ENCODE data around the gene HOXA10. TPM values are rescaled to one million over a fixed set of nuclear protein-coding genes. Genes with fewer than 3 reads are reported as not detected.

HOXA10 gene
- total and polyA plus RNA-seq, 2 donors (not counting 1 experiment from before 2014, with no cell fraction given) = 0.17 to 1.00 TPM

GRCh38 chr7:27189997-27190748, 16.1 kb upstream of the HOXA10 start:
- H4K20me1 ChIP-seq (ENCODE audit: control insufficient read depth, extremely low read depth, insufficient read depth, low read length) = no peaks in the 10 kb centered on the region
- H3K4me1 ChIP-seq (ENCODE audit: control insufficient read depth, extremely low read depth, insufficient read depth, low read length) = no peaks in the 10 kb centered on the region
- H3K4me3 ChIP-seq (replicated peaks in 1 of 4; ENCODE audit: control extremely low read depth in 1 of 4, insufficient read depth in 1 of 4, low read depth in 3 of 4, low read length in 4 of 4) = no peak overlapping the region
- no peak overlapping the region for H3K27ac ChIP-seq (ENCODE audit: insufficient read depth, low read length)
- peaks cover 87% of the 10 kb centered on the region for H3K27me3 ChIP-seq (ENCODE audit: control insufficient read depth, insufficient read depth, low read length)
- H3K4me2 ChIP-seq (ENCODE audit: extremely low read depth, insufficient read depth, low read length) = no peak overlapping the region
- DNase-seq (ENCODE audit: low read depth in 2 of 2) = no peak
- no peak for TF ChIP-seq EZH2 (IDR thresholded peaks at IDR 0.05; ENCODE audit: low read length, missing control alignments)
- TF ChIP-seq CTCF (conservative IDR thresholded peaks at IDR 0.05 in 1 of 2, IDR thresholded peaks at IDR 0.05 in 1 of 2; ENCODE audit: low read depth in 1 of 2, low read length in 2 of 2) = no peak
- no peaks in the 10 kb centered on the region for H3K9me3 ChIP-seq (ENCODE audit: control insufficient read depth, insufficient read depth, low read depth, low read length)
- H2AFZ ChIP-seq (ENCODE audit: low read length) = no peak overlapping the region
- no peak overlapping the region for H3K9ac ChIP-seq (ENCODE audit: insufficient read depth, low read length)
- no peaks in the 10 kb centered on the region for H3K36me3 ChIP-seq (ENCODE audit: control insufficient read depth, insufficient read depth, low read length)
- no peaks in the 10 kb centered on the region for H3K79me2 ChIP-seq (ENCODE audit: control insufficient read depth, insufficient read depth, low read length)

- peak; percentile 83 for TF ChIP-seq EZH2 (IDR thresholded peaks at IDR 0.05; ENCODE audit: low read length, missing control alignments)
- TF ChIP-seq CTCF (conservative IDR thresholded peaks at IDR 0.05 in 1 of 2, IDR thresholded peaks at IDR 0.05 in 1 of 2; ENCODE audit: low read depth in 1 of 2, low read length in 2 of 2) = no peak
- peaks cover 89% of the 10 kb centered on the region for H3K27me3 ChIP-seq (ENCODE audit: control insufficient read depth, insufficient read depth, low read length)
- no peak for DNase-seq (ENCODE audit: low read depth in 2 of 2)
- no peaks in the 10 kb centered on the region for H3K4me1 ChIP-seq (ENCODE audit: control insufficient read depth, extremely low read depth, insufficient read depth, low read length)
- H3K9ac ChIP-seq (ENCODE audit: insufficient read depth, low read length) = no peak overlapping the region
- H3K9me3 ChIP-seq (ENCODE audit: control insufficient read depth, insufficient read depth, low read depth, low read length) = no peaks in the 10 kb centered on the region
- no peaks in the 10 kb centered on the region for H3K79me2 ChIP-seq (ENCODE audit: control insufficient read depth, insufficient read depth, low read length)
- no peaks in the 10 kb centered on the region for H4K20me1 ChIP-seq (ENCODE audit: control insufficient read depth, extremely low read depth, insufficient read depth, low read length)
- no peak overlapping the region for H3K4me2 ChIP-seq (ENCODE audit: extremely low read depth, insufficient read depth, low read length)
- no peaks in the 10 kb centered on the region for H3K36me3 ChIP-seq (ENCODE audit: control insufficient read depth, insufficient read depth, low read length)
- no peak overlapping the region for H3K4me3 ChIP-seq (replicated peaks in 1 of 4; ENCODE audit: control extremely low read depth in 1 of 4, insufficient read depth in 1 of 4, low read depth in 3 of 4, low read length in 4 of 4)
- no peak overlapping the region for H3K27ac ChIP-seq (ENCODE audit: insufficient read depth, low read length)
- H2AFZ ChIP-seq (ENCODE audit: low read length) = no peak overlapping the region
Observed at GRCh38 chr7:27189295-27189996, 15.3 kb upstream of the HOXA10 start.

GRCh38 chr7:27188386-27189294, 14.5 kb upstream of the HOXA10 start:
- H3K9ac ChIP-seq (ENCODE audit: insufficient read depth, low read length) = no peak overlapping the region
- no peak overlapping the region for H2AFZ ChIP-seq (ENCODE audit: low read length)
- TF ChIP-seq EZH2 (IDR thresholded peaks at IDR 0.05; ENCODE audit: low read length, missing control alignments) (peak; percentile 87), CTCF (conservative IDR thresholded peaks at IDR 0.05 in 1 of 2, IDR thresholded peaks at IDR 0.05 in 1 of 2; ENCODE audit: low read depth in 1 of 2, low read length in 2 of 2) (no peak)
- DNase-seq (ENCODE audit: low read depth in 2 of 2) = no peak
- no peak overlapping the region for H3K27ac ChIP-seq (ENCODE audit: insufficient read depth, low read length)
- peak overlapping the region; percentile 4 for H3K4me2 ChIP-seq (ENCODE audit: extremely low read depth, insufficient read depth, low read length)
- no peak overlapping the region for H3K4me3 ChIP-seq (replicated peaks in 1 of 4; ENCODE audit: control extremely low read depth in 1 of 4, insufficient read depth in 1 of 4, low read depth in 3 of 4, low read length in 4 of 4)
- no peaks in the 10 kb centered on the region for H3K36me3 ChIP-seq (ENCODE audit: control insufficient read depth, insufficient read depth, low read length)
- no peaks in the 10 kb centered on the region for H4K20me1 ChIP-seq (ENCODE audit: control insufficient read depth, extremely low read depth, insufficient read depth, low read length)
- H3K27me3 ChIP-seq (ENCODE audit: control insufficient read depth, insufficient read depth, low read length) = peaks cover 92% of the 10 kb centered on the region
- no peaks in the 10 kb centered on the region for H3K79me2 ChIP-seq (ENCODE audit: control insufficient read depth, insufficient read depth, low read length)
- no peaks in the 10 kb centered on the region for H3K9me3 ChIP-seq (ENCODE audit: control insufficient read depth, insufficient read depth, low read depth, low read length)
- no peaks in the 10 kb centered on the region for H3K4me1 ChIP-seq (ENCODE audit: control insufficient read depth, extremely low read depth, insufficient read depth, low read length)
